NB4 (cell line): Measurements from ENCODE around the gene SRP68.

ENCODE experiments used
- DNase-seq: peaks from one replicate; pipeline ENCODE4 v3.0.0; 2010; ENCODE audit warnings: low read depth
- H3K4me3 ChIP-seq: one replicate; pipeline ENCODE4 v1.5.1; 2011; ENCODE audit warnings: mild to moderate bottlenecking, low read depth, low read length, moderate library complexity
- MYC ChIP-seq: IDR thresholded peaks from 2 replicates; pipeline ENCODE4 v1.6.1; 2011; ENCODE audit warnings: low read depth, low read length
- POLR2A ChIP-seq: IDR thresholded peaks from 2 replicates; pipeline ENCODE4 v1.6.1; 2011; ENCODE audit warnings: mild to moderate bottlenecking; ENCODE audit not compliant: insufficient read length; ENCODE audit errors: extremely low read depth
- TF ChIP-seq, protein P1 (sequence below): IDR thresholded peaks from one replicate; pipeline ENCODE4 v1.5.1; 2012; ENCODE audit warnings: low read depth, low read length
- TF ChIP-seq, protein P2 (sequence below): IDR thresholded peaks from 2 replicates; pipeline ENCODE4 v1.6.1; 2011; ENCODE audit warnings: low read depth, low read length

The SRP68 gene

DNA sequence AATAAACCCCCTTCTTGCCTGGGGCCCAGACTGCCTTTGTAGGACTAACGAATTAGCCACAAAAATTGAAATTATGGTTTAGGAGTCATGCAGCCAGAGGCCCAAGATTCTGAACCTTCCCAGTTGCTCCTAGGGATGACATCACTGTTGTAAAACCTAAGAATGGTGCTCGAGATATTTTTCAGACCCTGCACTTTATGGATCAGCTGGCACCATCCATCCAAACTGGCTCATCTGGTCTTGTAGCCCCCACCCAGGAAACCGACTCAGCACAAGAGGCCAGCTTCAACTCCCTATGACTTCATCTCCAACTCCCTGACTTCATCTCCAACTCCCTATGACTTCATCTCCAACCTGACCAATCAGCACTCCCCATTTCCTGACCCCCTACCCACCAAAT is 34.3 kb downstream of the SRP68 start:
- TF ChIP-seq, protein P1, sequence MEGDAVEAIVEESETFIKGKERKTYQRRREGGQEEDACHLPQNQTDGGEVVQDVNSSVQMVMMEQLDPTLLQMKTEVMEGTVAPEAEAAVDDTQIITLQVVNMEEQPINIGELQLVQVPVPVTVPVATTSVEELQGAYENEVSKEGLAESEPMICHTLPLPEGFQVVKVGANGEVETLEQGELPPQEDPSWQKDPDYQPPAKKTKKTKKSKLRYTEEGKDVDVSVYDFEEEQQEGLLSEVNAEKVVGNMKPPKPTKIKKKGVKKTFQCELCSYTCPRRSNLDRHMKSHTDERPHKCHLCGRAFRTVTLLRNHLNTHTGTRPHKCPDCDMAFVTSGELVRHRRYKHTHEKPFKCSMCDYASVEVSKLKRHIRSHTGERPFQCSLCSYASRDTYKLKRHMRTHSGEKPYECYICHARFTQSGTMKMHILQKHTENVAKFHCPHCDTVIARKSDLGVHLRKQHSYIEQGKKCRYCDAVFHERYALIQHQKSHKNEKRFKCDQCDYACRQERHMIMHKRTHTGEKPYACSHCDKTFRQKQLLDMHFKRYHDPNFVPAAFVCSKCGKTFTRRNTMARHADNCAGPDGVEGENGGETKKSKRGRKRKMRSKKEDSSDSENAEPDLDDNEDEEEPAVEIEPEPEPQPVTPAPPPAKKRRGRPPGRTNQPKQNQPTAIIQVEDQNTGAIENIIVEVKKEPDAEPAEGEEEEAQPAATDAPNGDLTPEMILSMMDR: no peak
- TF ChIP-seq, protein P2, sequence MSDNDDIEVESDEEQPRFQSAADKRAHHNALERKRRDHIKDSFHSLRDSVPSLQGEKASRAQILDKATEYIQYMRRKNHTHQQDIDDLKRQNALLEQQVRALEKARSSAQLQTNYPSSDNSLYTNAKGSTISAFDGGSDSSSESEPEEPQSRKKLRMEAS: no peak
- no peak for TF ChIP-seq MYC
- TF ChIP-seq POLR2A: no peak
- DNase-seq: no peak
- H3K4me3 ChIP-seq: no peak overlapping the region

DNA sequence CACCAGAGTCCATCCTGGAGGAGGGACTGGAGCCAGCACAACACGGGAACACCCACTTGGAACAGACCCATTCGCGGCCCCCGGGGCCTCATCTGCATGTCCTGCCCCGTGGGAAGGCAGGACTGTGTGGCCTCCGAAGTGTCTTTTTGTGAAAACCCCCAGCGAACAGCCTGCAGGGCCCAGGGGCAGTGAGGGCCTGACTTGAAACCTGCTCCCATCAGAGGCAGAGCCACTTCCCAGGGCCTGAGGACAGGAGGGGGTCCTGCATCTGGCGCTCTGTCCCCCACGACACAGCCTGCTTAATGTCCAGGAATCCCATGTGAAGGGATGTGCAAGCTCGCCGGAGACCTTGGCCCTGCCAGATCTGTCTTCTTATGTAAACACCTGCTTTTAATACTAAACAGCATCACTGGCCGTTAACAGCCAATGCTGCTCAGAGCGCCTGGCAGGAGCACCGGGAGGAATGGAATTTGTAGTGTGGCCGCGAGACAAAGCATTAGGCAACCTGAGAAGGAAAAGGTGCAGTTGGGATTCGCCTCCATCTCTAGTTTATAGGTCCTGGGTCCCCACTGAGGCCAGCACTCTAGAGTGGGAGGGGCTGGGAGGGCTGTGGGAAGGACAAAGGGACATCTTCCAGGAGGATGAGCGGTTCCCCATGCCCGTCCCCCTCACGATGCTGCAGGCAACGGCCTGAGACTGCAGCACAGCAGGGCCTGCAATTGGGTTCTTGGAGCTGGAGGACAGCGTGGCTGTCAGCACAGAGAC is 35.6 kb downstream of the SRP68 start:
- no peak overlapping the region for H3K4me3 ChIP-seq
- TF ChIP-seq, protein P2: no peak
- no peak for TF ChIP-seq POLR2A
- TF ChIP-seq MYC: no peak
- TF ChIP-seq, protein P1: no peak
- DNase-seq: no peak

DNA sequence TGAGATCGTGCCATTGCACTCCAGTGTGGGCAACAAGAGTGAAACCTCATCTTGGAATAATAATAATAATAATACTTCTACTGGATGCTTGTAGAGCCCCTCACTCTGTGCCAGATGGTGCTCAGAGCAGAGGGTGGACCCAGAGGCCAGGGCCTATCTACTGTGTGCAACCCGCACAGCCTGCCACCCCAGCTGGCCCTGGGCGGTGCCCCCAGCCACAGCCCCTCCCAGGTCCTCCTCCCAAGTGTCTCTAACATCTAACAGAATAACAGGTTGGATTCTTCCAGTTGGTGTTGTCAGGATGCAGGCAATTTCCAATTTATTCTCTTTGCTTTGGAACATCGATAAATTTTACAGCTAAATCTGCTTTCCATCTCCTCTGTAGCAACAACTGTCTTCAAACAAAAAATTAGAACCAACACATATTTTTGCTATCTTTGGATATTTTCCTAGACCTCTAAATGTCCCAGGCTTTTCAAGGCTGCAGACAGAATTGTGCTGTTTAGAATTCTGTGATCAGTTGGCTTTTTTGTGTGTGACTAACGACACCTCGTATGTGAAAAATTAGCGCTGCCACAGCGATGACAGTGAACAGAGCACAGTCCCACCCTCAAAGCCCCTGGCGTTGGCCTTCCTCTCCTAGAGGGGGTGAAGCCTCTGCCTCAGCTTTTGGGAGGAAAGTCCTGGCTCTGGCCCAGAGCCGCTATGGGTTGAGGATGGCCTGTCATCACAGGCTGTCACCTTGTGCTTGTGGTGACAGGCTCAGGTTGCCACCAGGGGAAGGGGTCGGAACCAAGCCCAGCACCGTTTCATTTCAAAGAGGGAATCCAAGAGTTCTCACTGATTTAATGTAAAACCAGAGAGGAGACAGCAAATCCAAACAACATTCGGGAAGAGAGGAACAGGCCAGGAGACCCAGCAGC is 37.6 kb downstream of the SRP68 start:
- TF ChIP-seq MYC (no peak), POLR2A (no peak)
- TF ChIP-seq, protein P1: no peak
- TF ChIP-seq, protein P2: no peak
- DNase-seq: no peak

DNA sequence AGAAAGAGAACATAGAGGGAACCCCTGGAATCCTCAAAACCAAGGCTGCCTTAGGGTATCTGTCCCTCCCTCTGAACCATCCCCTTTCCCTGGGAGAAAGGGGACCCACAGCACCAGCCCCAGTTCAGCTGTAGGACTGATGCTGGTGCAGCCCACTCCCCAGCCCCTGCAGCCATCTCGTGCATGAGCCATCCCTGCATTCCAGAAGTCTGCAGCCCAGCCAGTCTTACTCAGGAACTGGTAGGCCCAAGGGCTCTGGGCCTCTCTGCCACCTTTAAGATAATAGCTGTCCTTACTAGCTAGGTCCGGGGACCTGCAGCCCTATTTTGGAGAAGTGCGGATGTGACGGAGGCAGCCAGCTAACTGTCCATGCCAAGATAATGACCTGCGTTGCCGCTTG is 39.2 kb downstream of the SRP68 start:
- H3K4me3 ChIP-seq: no peak overlapping the region
- TF ChIP-seq MYC: no peak
- TF ChIP-seq, protein P2: no peak
- TF ChIP-seq, protein P1: no peak
- no peak for TF ChIP-seq POLR2A
- no peak for DNase-seq

More for the DNA sequence above, 37.6 kb downstream of the SRP68 start:
- no peak overlapping the region for H3K4me3 ChIP-seq

DNA sequence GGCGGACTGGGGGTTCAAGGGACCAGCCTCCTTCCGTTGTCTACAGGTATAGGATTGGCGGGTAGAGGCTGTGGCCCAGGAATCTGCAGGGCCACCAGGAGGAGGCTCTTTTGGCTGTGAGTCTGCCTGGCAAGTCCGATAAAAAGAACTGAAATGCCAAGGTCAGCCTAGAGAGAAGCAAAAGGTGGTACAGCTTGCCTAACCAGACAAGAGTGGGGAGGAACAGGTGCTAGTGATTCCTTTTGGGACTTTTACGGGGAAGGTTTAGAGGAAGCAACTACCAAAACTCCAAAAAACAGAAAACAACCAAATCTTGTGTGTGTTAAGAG is 39.6 kb downstream of the SRP68 start:
- DNase-seq: no peak
- H3K4me3 ChIP-seq: no peak overlapping the region
- TF ChIP-seq MYC (no peak), POLR2A (no peak)
- TF ChIP-seq, protein P1: no peak
- TF ChIP-seq, protein P2: no peak
